Caco-2 (cell line): ENCODE measurements around the gene MS4A14. TPM values are rescaled to one million over a fixed set of nuclear protein-coding genes. Genes with fewer than 3 reads are reported as not detected.

Experiments
- BruUV-seq: library from RNA; stranded (reverse); fragments of 400-500 nt; replicated peaks from 2 replicates; lab custom pipeline; 2021; lab: Mats Ljungman, UMichigan
- CTCF ChIA-PET: fragments of 300-600 bp; sonication (Branson Sonifier 250); formaldehyde crosslinking; loops from one replicate; lab custom pipeline; 2022; ENCODE audit warnings: antibody characterized with exemption; lab: Charles Lee
- POLR2A ChIA-PET: fragments of 300-600 bp; sonication (Branson Sonifier 250); formaldehyde crosslinking; loops from one replicate; lab custom pipeline; 2022; ENCODE audit warnings: antibody characterized with exemption; lab: Charles Lee
- DNase-seq, 2 experiments: peaks; one replicate each; pipeline versions ENCODE4 v3.0.0 to v3.0.0-alpha.2; 2020 to 2022
- H3K27me3 ChIP-seq: replicated peaks from 2 replicates; pipeline ENCODE4 v1.6.0; 2011; ENCODE audit warnings: low read length; ENCODE audit not compliant: control insufficient read depth, insufficient read depth
- H3K36me3 ChIP-seq: 2 replicates; pipeline ENCODE4 v1.5.1; 2011; ENCODE audit warnings: low read length; ENCODE audit not compliant: control insufficient read depth, insufficient read depth
- H3K4me1 ChIP-seq: fragments of 250-450 bp; sonication (Bioruptor Pico); 2 replicates; pipeline ENCODE4 v1.5.1; 2020; ENCODE audit warnings: mild to moderate bottlenecking
- H3K4me3 ChIP-seq: 2 replicates; pipeline ENCODE4 v1.5.1; 2011; ENCODE audit warnings: low read depth, mild to moderate bottlenecking, control low read depth, low read length
- H3K9me3 ChIP-seq: fragments of 250-450 bp; sonication (Bioruptor Pico); 2 replicates; pipeline ENCODE4 v1.5.1; 2020; ENCODE audit warnings: mild to moderate bottlenecking, moderate library complexity
- H3K27ac Mint-ChIP-seq: one replicate; pipeline ENCODE4 v1.8.0; 2022; ENCODE audit warnings: mixed read lengths; ENCODE audit not compliant: unreplicated experiment
- H3K27me3 Mint-ChIP-seq: one replicate; pipeline ENCODE4 v1.8.0; 2022; ENCODE audit warnings: mixed read lengths; ENCODE audit not compliant: insufficient read depth, unreplicated experiment
- H3K36me3 Mint-ChIP-seq: one replicate; pipeline ENCODE4 v1.8.0; 2022; ENCODE audit warnings: mild to moderate bottlenecking, mixed read lengths; ENCODE audit not compliant: insufficient read depth, unreplicated experiment
- H3K4me1 Mint-ChIP-seq: one replicate; pipeline ENCODE4 v1.8.0; 2022; ENCODE audit warnings: low read depth, mixed read lengths; ENCODE audit not compliant: unreplicated experiment
- H3K4me3 Mint-ChIP-seq: one replicate; pipeline ENCODE4 v1.8.0; 2022; ENCODE audit warnings: mild to moderate bottlenecking, moderate library complexity, mixed read lengths; ENCODE audit not compliant: unreplicated experiment
- H3K9me3 Mint-ChIP-seq: one replicate; pipeline ENCODE4 v1.8.0; 2022; ENCODE audit warnings: mixed read lengths; ENCODE audit not compliant: unreplicated experiment
- CTCF ChIP-seq, 2 experiments: fragments of 200-600 bp in 1 of 2; IDR thresholded peaks; 1 replicate in 1 of 2; 2 replicates in 1 of 2; pipeline versions ENCODE4 v1.5.1 to v1.8.0; 2011 to 2022; ENCODE audit warnings: antibody characterized with exemption in 1 of 2, control low read depth in 1 of 2, inconsistent platforms in 1 of 2, low read depth in 1 of 2, low read length in 1 of 2, mild to moderate bottlenecking in 1 of 2, moderate library complexity in 1 of 2; ENCODE audit not compliant: insufficient read depth in 1 of 2, severe bottlenecking in 1 of 2, unreplicated experiment in 1 of 2
- intact Hi-C: fragments of 100-400 bp; cut with micrococcal nuclease; formaldehyde crosslinking; loops from one replicate; pipeline ENCODE4 v1.10.0; 2022; ENCODE audit not compliant: unreplicated experiment
- total RNA-seq: library from RNA; stranded (reverse); gene quantifications from 2 replicates; pipeline ENCODE4 v1.2.3, GENCODE V29; 2022

Gene MS4A14
- total RNA-seq, 1 experiment from 2014 or later = not detected

- DNase-seq = no peak
- H3K36me3 ChIP-seq = no peaks in the 10 kb centered on the region
- POLR2A ChIA-PET = interaction anchor here (0.6 kb wide), 1 partner anchor 814 kb away, joined by 3 read pairs; no protein-coding TSS in a partner anchor
- H3K27me3 ChIP-seq = no peaks in the 10 kb centered on the region
- TF ChIP-seq CTCF (IDR thresholded peaks at IDR 0.05; ENCODE audit: insufficient read depth in 1 of 2, low read depth in 1 of 2, low read length in 1 of 2, severe bottlenecking in 1 of 2, unreplicated experiment in 1 of 2) = no peak
- Mint-ChIP-seq H3K27me3 (no peaks in the 10 kb centered on the region), H3K36me3 (no peaks in the 10 kb centered on the region), H3K27ac (no peak overlapping the region), H3K4me1 (no peaks in the 10 kb centered on the region), H3K9me3 (peaks cover 12% of the 10 kb centered on the region), H3K4me3 (no peak overlapping the region)
- intact Hi-C loops = no loop called here
- no TSS peak for BruUV-seq
- CTCF ChIA-PET = no interaction called here
- H3K9me3 ChIP-seq = no peaks in the 10 kb centered on the region
- no peak overlapping the region for H3K4me3 ChIP-seq
- no peaks in the 10 kb centered on the region for H3K4me1 ChIP-seq
These were observed 26.4 kb downstream of the MS4A14 start for GRCh38 chr11:60422609-60423008.

DNA sequence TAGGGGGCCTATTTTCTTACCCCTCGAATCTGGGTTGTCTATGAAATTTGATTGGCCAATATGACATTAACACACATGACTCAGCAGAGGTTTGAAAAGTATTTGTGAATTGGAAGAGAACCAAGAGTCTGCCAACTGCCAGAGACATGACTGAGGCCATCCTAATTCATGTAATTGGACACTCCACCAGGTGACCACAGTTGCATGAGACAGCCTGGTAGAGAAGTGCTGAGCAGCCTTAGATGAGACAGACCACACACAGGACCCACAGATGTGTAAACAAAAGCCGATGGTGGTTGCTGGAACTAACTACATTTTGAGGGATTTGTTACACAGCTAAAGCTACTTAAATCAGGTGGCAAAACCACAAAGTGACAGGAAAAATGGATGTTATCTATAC, 32.3 kb downstream of the MS4A14 start:
- Mint-ChIP-seq H3K36me3 (no peaks in the 10 kb centered on the region), H3K9me3 (no peaks in the 10 kb centered on the region), H3K27me3 (peaks cover 5% of the 10 kb centered on the region), H3K4me3 (no peak overlapping the region), H3K27ac (no peak overlapping the region), H3K4me1 (no peaks in the 10 kb centered on the region)
- H3K36me3 ChIP-seq = no peaks in the 10 kb centered on the region
- POLR2A ChIA-PET = no interaction called here
- no peaks in the 10 kb centered on the region for H3K27me3 ChIP-seq
- BruUV-seq = no TSS peak
- H3K9me3 ChIP-seq = no peaks in the 10 kb centered on the region
- DNase-seq = no peak
- H3K4me3 ChIP-seq = no peak overlapping the region
- TF ChIP-seq CTCF (IDR thresholded peaks at IDR 0.05; ENCODE audit: insufficient read depth in 1 of 2, low read depth in 1 of 2, low read length in 1 of 2, severe bottlenecking in 1 of 2, unreplicated experiment in 1 of 2) = no peak
- no peaks in the 10 kb centered on the region for H3K4me1 ChIP-seq
- CTCF ChIA-PET = no interaction called here
- intact Hi-C loops = no loop called here

GRCh38 chr11:60429272-60429671, 33.0 kb downstream of the MS4A14 start, which contains the start of gene MS4A5:
Gene MS4A5 (plus strand): TSS chr11:60429572. CDS start chr11:60429675, 103 bp downstream.
- Histone ChIP-seq H3K36me3 (no peaks in the 10 kb centered on the region), H3K27me3 (no peaks in the 10 kb centered on the region), H3K4me1 (no peaks in the 10 kb centered on the region), H3K4me3 (no peak within 1 kb of the TSS), H3K9me3 (no peaks in the 10 kb centered on the region)
- Mint-ChIP-seq H3K27me3 (peaks cover 5% of the 10 kb centered on the region), H3K4me1 (no peaks in the 10 kb centered on the region), H3K36me3 (no peaks in the 10 kb centered on the region), H3K27ac (no peak within 1 kb of the TSS), H3K9me3 (no peaks in the 10 kb centered on the region), H3K4me3 (no peak within 1 kb of the TSS)
- no peak for DNase-seq
- BruUV-seq = no TSS peak
- ChIA-PET POLR2A (no interaction called here), CTCF (no interaction called here)
- intact Hi-C loops = no loop called here
- TF ChIP-seq CTCF (IDR thresholded peaks at IDR 0.05; ENCODE audit: insufficient read depth in 1 of 2, low read depth in 1 of 2, low read length in 1 of 2, severe bottlenecking in 1 of 2, unreplicated experiment in 1 of 2) = no peak
